ENCODE data around the gene STX2. TPM values are rescaled to one million over a fixed set of nuclear protein-coding genes. Genes with fewer than 3 reads are reported as not detected.

STX2 gene
- polyA plus RNA-seq, 1 donor (not counting 4 experiments of a cell fraction or from before 2014, with no cell fraction given), result 24.1 TPM

GRCh38 chr12:130778776-130779175, 60.3 kb downstream of the STX2 start:
- no peaks in the 10 kb centered on the region for H3K27me3 ChIP-seq (ENCODE audit: control insufficient read depth, extremely low read depth, insufficient read depth, low read length)
- no peak for DNase-seq (ENCODE audit: low read depth, low spot score)
- no peaks in the 10 kb centered on the region for H3K9me1 ChIP-seq (ENCODE audit: control insufficient read depth, extremely low read depth, insufficient read depth, low read length)
- H3K4me3 ChIP-seq (ENCODE audit: control insufficient read depth in 2 of 3, extremely low read depth in 1 of 3, insufficient read depth in 2 of 3, low read depth in 1 of 3, low read length in 3 of 3), result no peak overlapping the region
- dilution Hi-C loops (cut with MboI; ENCODE audit: extremely low pct_ligation_motif_present, low sequenced_read_pairs), result no loop called here
- TF ChIP-seq CTCF (optimal IDR thresholded peaks at IDR 0.05 in 1 of 3, IDR thresholded peaks at IDR 0.05 in 1 of 3, conservative IDR thresholded peaks at IDR 0.05 in 1 of 3; ENCODE audit: extremely low read depth in 1 of 3, insufficient read depth in 2 of 3, low read length in 3 of 3) (no peak), EZH2 (IDR thresholded peaks at IDR 0.05; ENCODE audit: low read length) (no peak)
- no peaks in the 10 kb centered on the region for H3K79me2 ChIP-seq (ENCODE audit: control insufficient read depth, insufficient read depth, low read length)
- no peak overlapping the region for H3K27ac ChIP-seq (ENCODE audit: control insufficient read depth, insufficient read depth, low read length)
- H4K20me1 ChIP-seq (ENCODE audit: control insufficient read depth, extremely low read depth, insufficient read depth, low read length), result no peaks in the 10 kb centered on the region
- H3K9ac ChIP-seq (ENCODE audit: control insufficient read depth, extremely low read depth, insufficient read depth, low read length), result no peak overlapping the region
- no peak for FAIRE-seq
- peaks cover 12% of the 10 kb centered on the region for H3K4me1 ChIP-seq (ENCODE audit: control insufficient read depth, extremely low read depth, insufficient read depth, low read length)
- H3K4me2 ChIP-seq (ENCODE audit: control insufficient read depth, extremely low read depth, insufficient read depth, low read depth, low read length), result no peak overlapping the region
- H3K36me3 ChIP-seq (ENCODE audit: control insufficient read depth in 2 of 2, extremely low read depth in 1 of 2, insufficient read depth in 2 of 2, low read length in 2 of 2), result peaks cover 0 to 7% of the 10 kb centered on the region in 2 experiments
- H2AFZ ChIP-seq (ENCODE audit: control insufficient read depth, low read length), result no peak overlapping the region
- no peaks in the 10 kb centered on the region for H3K9me3 ChIP-seq (ENCODE audit: control insufficient read depth, low read depth, low read length)

DNA sequence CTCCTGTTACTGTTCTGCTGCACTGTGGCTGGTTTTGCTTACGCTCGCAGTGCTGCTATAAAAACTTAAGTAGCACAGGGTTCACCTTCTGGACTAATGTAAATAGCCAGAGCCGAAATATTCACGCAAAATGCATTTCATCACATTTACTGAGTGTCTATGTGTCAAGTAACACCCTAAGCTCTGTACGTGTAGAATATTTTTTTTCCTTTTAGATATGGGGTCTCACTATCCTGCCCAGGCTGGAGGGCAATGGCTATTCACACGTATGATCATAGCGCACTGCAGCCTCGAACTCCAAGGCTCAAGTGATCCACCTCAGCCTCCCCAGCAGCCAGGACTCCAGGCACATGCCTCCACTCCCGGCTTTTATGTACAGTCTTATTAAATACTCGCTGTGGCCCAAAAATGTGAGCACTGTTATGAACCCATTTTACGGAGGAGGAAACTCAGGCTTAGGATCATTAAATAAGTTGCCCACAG, 62.2 kb downstream of the STX2 start:
- H3K4me2 ChIP-seq (ENCODE audit: control insufficient read depth, extremely low read depth, insufficient read depth, low read depth, low read length), result peak overlapping the region; percentile 91
- H3K79me2 ChIP-seq (ENCODE audit: control insufficient read depth, insufficient read depth, low read length), result no peaks in the 10 kb centered on the region
- no peak for DNase-seq (ENCODE audit: low read depth, low spot score)
- dilution Hi-C loops (cut with MboI; ENCODE audit: extremely low pct_ligation_motif_present, low sequenced_read_pairs), result no loop called here
- TF ChIP-seq EZH2 (IDR thresholded peaks at IDR 0.05; ENCODE audit: low read length) (no peak), CTCF (optimal IDR thresholded peaks at IDR 0.05 in 1 of 3, IDR thresholded peaks at IDR 0.05 in 1 of 3, conservative IDR thresholded peaks at IDR 0.05 in 1 of 3; ENCODE audit: extremely low read depth in 1 of 3, insufficient read depth in 2 of 3, low read length in 3 of 3) (no peak)
- H2AFZ ChIP-seq (ENCODE audit: control insufficient read depth, low read length), result no peak overlapping the region
- H4K20me1 ChIP-seq (ENCODE audit: control insufficient read depth, extremely low read depth, insufficient read depth, low read length), result no peaks in the 10 kb centered on the region
- H3K4me1 ChIP-seq (ENCODE audit: control insufficient read depth, extremely low read depth, insufficient read depth, low read length), result peaks cover 12% of the 10 kb centered on the region
- peaks cover 0 to 7% of the 10 kb centered on the region in 2 experiments for H3K36me3 ChIP-seq (ENCODE audit: control insufficient read depth in 2 of 2, extremely low read depth in 1 of 2, insufficient read depth in 2 of 2, low read length in 2 of 2)
- no peak overlapping the region for H3K9ac ChIP-seq (ENCODE audit: control insufficient read depth, extremely low read depth, insufficient read depth, low read length)
- H3K9me3 ChIP-seq (ENCODE audit: control insufficient read depth, low read depth, low read length), result no peaks in the 10 kb centered on the region
- H3K27ac ChIP-seq (ENCODE audit: control insufficient read depth, insufficient read depth, low read length), result no peak overlapping the region
- H3K9me1 ChIP-seq (ENCODE audit: control insufficient read depth, extremely low read depth, insufficient read depth, low read length), result no peaks in the 10 kb centered on the region
- no peak overlapping the region for H3K4me3 ChIP-seq (ENCODE audit: control insufficient read depth in 2 of 3, extremely low read depth in 1 of 3, insufficient read depth in 2 of 3, low read depth in 1 of 3, low read length in 3 of 3)
- no peak for FAIRE-seq
- H3K27me3 ChIP-seq (ENCODE audit: control insufficient read depth, extremely low read depth, insufficient read depth, low read length), result no peaks in the 10 kb centered on the region
